Bronchial epithelial cell (primary cell): ENCODE measurements around the gene SERPINB13. TPM values are rescaled to one million over a fixed set of nuclear protein-coding genes. Genes with fewer than 3 reads are reported as not detected.
"Not testable (repeated sequence)": the region's sequence is repeated elsewhere in the genome, so short reads cannot be mapped to it uniquely, and the experiment has no call there.

Experiments used
- DNase-seq: peaks from one replicate; pipeline ENCODE4 v3.0.0-alpha.2; 2010; ENCODE audit warnings: low read depth
- FAIRE-seq: peaks from 2 replicates; lab custom pipeline; 2011; peaks lifted over from hg19 to GRCh38; lab: Jason Lieb, UNC
- H3K27me3 ChIP-seq: 2 replicates; pipeline ENCODE4 v1.5.1; 2011; ENCODE audit warnings: low read length; ENCODE audit not compliant: control insufficient read depth, insufficient read depth
- H3K36me3 ChIP-seq: 2 replicates; pipeline ENCODE4 v1.5.1; 2011; ENCODE audit warnings: low read length; ENCODE audit not compliant: control insufficient read depth, insufficient read depth
- H3K4me3 ChIP-seq: 2 replicates; pipeline ENCODE4 v1.5.1; 2011; ENCODE audit warnings: mild to moderate bottlenecking, low read depth, low read length, control low read depth
- CTCF ChIP-seq: IDR thresholded peaks from 2 replicates; pipeline ENCODE4 v1.5.1; 2011; ENCODE audit warnings: mild to moderate bottlenecking, moderate library complexity, low read length, control low read depth, inconsistent platforms; ENCODE audit not compliant: insufficient read depth, severe bottlenecking
- total RNA-seq: library from RNA; depleted of rRNA; stranded (reverse); fragments of >200 nt; gene quantifications from 2 replicates; pipeline ENCODE4 v1.2.1, GENCODE V29; 2014

Gene SERPINB13
- total RNA-seq, 1 donor from 2014 or later, result 8.2 TPM

- DNase-seq (no peak), FAIRE-seq (no peak)
- no peak for TF ChIP-seq CTCF
- no peaks in the 10 kb centered on the region for H3K27me3 ChIP-seq
- no peak overlapping the region for H3K4me3 ChIP-seq
- H3K36me3 ChIP-seq, result no peaks in the 10 kb centered on the region
These were observed 32.5 kb downstream of the SERPINB13 start for GRCh38 chr18:63619661-63620060.

- TF ChIP-seq CTCF, result no peak
- FAIRE-seq, result no peak
These were observed 37.7 kb downstream of the SERPINB13 start for GRCh38 chr18:63624863-63625262.

GRCh38 chr18:63626431-63626830 lies 39.3 kb downstream of the SERPINB13 start:
- Histone ChIP-seq H3K36me3 (no peaks in the 10 kb centered on the region), H3K4me3 (no peak overlapping the region), H3K27me3 (no peaks in the 10 kb centered on the region)
- DNase-seq (no peak), FAIRE-seq (peak; percentile 70)
- TF ChIP-seq CTCF, result no peak

More at GRCh38 chr18:63624863-63625262, 37.7 kb downstream of the SERPINB13 start:
- Histone ChIP-seq H3K4me3 (no peak overlapping the region), H3K27me3 (no peaks in the 10 kb centered on the region), H3K36me3 (no peaks in the 10 kb centered on the region)
- no peak for DNase-seq

- TF ChIP-seq CTCF, result no peak
- H3K27me3 ChIP-seq, result no peaks in the 10 kb centered on the region
- no peaks in the 10 kb centered on the region for H3K36me3 ChIP-seq
- FAIRE-seq (no peak), DNase-seq (no peak)
- H3K4me3 ChIP-seq, result no peak overlapping the region
These were observed 40.7 kb downstream of the SERPINB13 start for GRCh38 chr18:63627819-63628218.

GRCh38 chr18:63637703-63638102 lies 50.6 kb downstream of the SERPINB13 start:
- Histone ChIP-seq H3K4me3 (no peak overlapping the region), H3K36me3 (no peaks in the 10 kb centered on the region), H3K27me3 (no peaks in the 10 kb centered on the region)
- DNase-seq (no peak), FAIRE-seq (peak; percentile 72)
- TF ChIP-seq CTCF, result no peak

- not testable (repeated sequence) for H3K27me3 ChIP-seq, H3K4me3 ChIP-seq, H3K36me3 ChIP-seq
- DNase-seq, result peak; percentile 79
- peak; percentile 7 for FAIRE-seq
These were observed 54.1 kb downstream of the SERPINB13 start for GRCh38 chr18:63641157-63641680.

- H3K36me3 ChIP-seq, H3K27me3 ChIP-seq, H3K4me3 ChIP-seq: not testable (repeated sequence)
- DNase-seq (peak; percentile 43), FAIRE-seq (peak; percentile 99)
These were observed 55.7 kb downstream of the SERPINB13 start for GRCh38 chr18:63642668-63643356.

- not testable (repeated sequence) for H3K4me3 ChIP-seq, H3K27me3 ChIP-seq, H3K36me3 ChIP-seq
- DNase-seq, result peak; percentile 51
- peak; percentile 80 for FAIRE-seq
These were observed 57.0 kb downstream of the SERPINB13 start, which contains the start of gene SERPINB4 for GRCh38 chr18:63644142-63644541. TSS of gene SERPINB4 (minus strand) at chr18:63644256. CDS start at chr18:63643577, 679 bp downstream.

GRCh38 chr18:63644694-63645093 lies 57.6 kb downstream of the SERPINB13 start:
- H3K27me3 ChIP-seq, H3K4me3 ChIP-seq, DNase-seq, FAIRE-seq, H3K36me3 ChIP-seq: not testable (repeated sequence)
